ENCODE data around the gene RNF130. TPM values are rescaled to one million over a fixed set of nuclear protein-coding genes. Genes with fewer than 3 reads are reported as not detected.
"Not testable (repeated sequence)": the region's sequence is repeated elsewhere in the genome, so short reads cannot be mapped to it uniquely, and the experiment has no call there.

Gene RNF130
- total RNA-seq, 1 donor from 2014 or later = 118 TPM

- DNase-seq (ENCODE audit: low spot score) (no peak), ATAC-seq (no peak)
- intact Hi-C loops (cut with DNase I) = no loop called here
Observed at GRCh38 chr5:180040287-180041214, 31.0 kb downstream of the RNF130 start.

DNA sequence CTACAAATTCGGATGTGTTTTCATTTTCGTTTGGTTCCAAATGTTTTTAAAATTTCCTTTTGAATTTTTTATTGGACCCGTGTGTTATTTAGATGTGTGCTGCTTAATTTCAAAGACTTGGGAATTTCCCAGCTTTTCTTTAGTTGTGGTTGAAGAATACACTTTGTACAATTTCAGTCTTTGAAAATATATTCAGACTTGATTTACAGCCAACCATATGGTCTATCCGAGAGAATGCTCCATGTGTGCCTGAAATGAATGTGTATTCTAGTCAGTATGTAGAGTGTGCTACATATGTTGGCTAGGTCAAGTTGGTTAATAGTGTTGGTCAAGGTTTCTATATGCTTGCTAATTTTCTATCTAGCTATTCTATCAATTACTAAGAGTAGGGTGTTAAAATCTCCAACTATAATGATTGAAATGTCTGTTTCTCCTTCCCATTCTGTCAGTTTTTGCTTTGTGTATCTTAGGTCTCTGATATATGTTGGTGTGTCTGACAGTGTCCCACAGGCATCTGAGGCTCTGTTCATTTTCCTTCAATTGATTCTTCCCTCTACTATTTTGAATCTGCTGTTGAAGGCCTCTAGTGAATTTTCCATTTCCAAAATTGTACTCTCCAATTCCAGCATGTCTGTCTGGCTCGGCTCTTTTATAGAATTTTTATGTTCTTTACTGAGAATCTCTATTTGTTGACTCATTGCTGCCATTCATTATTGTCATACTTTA lies 36.2 kb downstream of the RNF130 start:
- ATAC-seq (no peak), DNase-seq (ENCODE audit: low spot score) (no peak)
- intact Hi-C loops (cut with DNase I) = no loop called here

DNA sequence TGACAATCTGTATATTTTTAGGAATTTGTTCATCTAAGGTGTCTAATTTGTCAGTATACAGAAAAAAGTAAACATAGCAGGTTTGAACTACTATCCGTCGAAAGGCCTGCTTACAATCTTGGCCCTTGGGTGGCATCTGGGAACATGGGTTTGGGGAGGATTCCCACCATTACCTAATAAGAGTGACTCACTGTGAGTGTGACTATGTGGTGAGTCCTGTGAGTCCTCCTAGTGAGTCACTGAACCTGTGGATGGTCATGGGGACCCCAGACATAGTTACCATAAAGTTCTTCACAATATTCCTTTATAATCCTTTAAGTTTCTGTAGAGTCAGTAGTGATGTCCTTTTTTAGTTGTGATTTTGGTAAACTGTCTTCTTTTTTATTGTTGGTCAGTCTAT lies 37.0 kb downstream of the RNF130 start:
- DNase-seq (ENCODE audit: low spot score) (no peak), ATAC-seq (no peak)
- intact Hi-C loops (cut with DNase I) = no loop called here

GRCh38 chr5:180027459-180028089 lies 44.0 kb downstream of the RNF130 start:
- intact Hi-C loops (cut with DNase I) = no loop called here
- no peak for ATAC-seq
- no peak for DNase-seq (ENCODE audit: low spot score)

GRCh38 chr5:180026734-180027458 lies 44.7 kb downstream of the RNF130 start:
- DNase-seq (ENCODE audit: low spot score) = no peak
- intact Hi-C loops (cut with DNase I) = no loop called here
- ATAC-seq = peak; percentile 42

- DNase-seq (ENCODE audit: low spot score) (no peak), ATAC-seq (peak; percentile 70)
- intact Hi-C loops (cut with DNase I) = no loop called here
Observed at GRCh38 chr5:180026320-180026719, 45.2 kb downstream of the RNF130 start.

- intact Hi-C loops (cut with DNase I) = no loop called here
- ATAC-seq (no peak), DNase-seq (ENCODE audit: low spot score) (no peak)
Observed at GRCh38 chr5:180021900-180022299, 49.7 kb downstream of the RNF130 start.

DNA sequence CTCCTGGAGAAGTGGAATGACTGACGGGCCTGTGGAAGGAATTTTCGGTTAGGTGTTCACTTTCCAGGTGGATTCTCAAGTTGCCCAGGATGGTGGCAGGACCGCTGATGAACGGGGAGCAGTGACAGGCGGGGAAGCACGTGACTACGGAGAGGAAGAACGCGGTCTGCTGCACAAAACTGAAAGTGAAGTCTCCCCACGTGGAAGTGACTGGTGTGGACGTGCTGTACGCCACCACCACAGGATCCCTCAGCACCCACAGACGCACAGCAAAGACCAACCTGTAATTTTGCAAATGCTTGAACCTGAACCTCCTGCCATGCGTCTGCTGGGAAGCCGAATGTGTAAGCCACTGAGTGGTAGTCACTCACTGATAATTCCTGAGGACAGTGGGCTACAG lies 51.4 kb downstream of the RNF130 start:
- intact Hi-C loops (cut with DNase I) = no loop called here
- DNase-seq (ENCODE audit: low spot score) = no peak
- ATAC-seq = no peak

- DNase-seq (ENCODE audit: low spot score) (no peak), ATAC-seq (no peak)
- intact Hi-C loops (cut with DNase I) = no loop called here
Observed at GRCh38 chr5:180018347-180019060, 53.1 kb downstream of the RNF130 start.

- DNase-seq (ENCODE audit: low spot score); intact Hi-C loops (cut with DNase I); ATAC-seq: not testable (repeated sequence)
Observed at GRCh38 chr5:180015523-180015922, 56.0 kb downstream of the RNF130 start.

- DNase-seq (ENCODE audit: low spot score) = no peak
- intact Hi-C loops (cut with DNase I) = no loop called here
- ATAC-seq = no peak
Observed at GRCh38 chr5:180013678-180014077, 57.9 kb downstream of the RNF130 start.

DNA sequence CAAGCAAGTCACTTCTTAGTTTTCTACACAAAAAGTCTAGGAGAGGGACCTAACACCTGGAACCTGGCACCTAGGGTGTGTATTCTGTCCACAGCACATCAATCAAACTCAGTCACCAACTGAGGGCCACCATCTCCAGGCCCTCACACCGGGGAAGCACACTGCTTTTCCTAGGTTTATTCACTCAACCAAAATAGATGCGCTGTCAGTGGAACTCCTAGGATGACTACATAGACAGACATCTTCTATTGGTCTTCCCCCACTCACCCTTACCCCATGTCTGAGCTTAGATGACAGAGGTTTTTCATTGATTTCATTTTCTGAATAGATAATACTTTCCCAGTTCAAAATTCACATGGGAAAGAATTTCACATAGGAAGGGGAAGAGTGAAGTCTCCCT lies 59.2 kb downstream of the RNF130 start:
- DNase-seq (ENCODE audit: low spot score) (no peak), ATAC-seq (no peak)
- intact Hi-C loops (cut with DNase I) = no loop called here

DNA sequence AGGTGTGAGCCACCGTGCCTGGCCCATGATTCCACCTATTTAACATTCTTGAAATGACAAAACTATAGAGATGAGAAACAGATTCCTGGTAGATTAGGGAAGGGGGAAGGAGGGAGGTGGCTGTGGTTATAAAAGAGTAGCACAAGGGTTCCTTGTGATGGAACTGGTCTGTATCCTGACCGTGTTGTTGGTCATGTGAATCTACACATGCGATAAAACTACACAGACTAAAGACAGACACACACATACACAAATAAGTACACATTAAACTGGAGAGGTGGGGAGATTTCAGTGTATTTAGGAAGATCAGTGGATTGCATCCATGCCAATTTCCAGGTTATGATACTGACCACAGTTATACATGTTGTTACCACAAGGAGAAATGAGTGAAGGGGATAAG lies 60.9 kb downstream of the RNF130 start:
- ATAC-seq (no peak), DNase-seq (ENCODE audit: low spot score) (no peak)
- intact Hi-C loops (cut with DNase I) = no loop called here

DNA sequence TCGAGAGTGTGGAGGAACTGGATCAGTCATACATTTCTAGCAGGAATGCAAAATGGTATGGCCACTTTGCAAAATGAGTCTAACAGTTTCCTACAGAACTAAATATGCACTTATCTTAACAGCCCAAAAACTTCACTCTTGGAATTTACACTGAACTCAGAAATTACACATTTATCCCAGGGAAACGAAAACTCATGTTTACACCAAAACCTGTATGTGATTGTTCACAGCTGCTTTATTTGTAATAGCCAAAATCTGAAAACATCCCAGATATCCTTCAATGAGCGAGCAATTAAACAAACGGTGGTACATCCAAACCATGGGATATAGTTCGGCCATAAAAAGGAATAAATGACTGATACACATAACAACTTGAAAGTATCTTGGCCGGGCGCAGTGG lies 62.0 kb downstream of the RNF130 start:
- no peak for DNase-seq (ENCODE audit: low spot score)
- ATAC-seq = no peak
- intact Hi-C loops (cut with DNase I) = no loop called here

GRCh38 chr5:180008433-180008832 lies 63.1 kb downstream of the RNF130 start:
- ATAC-seq (no peak), DNase-seq (ENCODE audit: low spot score) (no peak)
- intact Hi-C loops (cut with DNase I) = no loop called here

GRCh38 chr5:180007582-180007981 lies 64.0 kb downstream of the RNF130 start:
- intact Hi-C loops (cut with DNase I) = no loop called here
- DNase-seq (ENCODE audit: low spot score) = no peak
- peak; percentile 62 for ATAC-seq

- ATAC-seq (no peak), DNase-seq (ENCODE audit: low spot score) (no peak)
- intact Hi-C loops (cut with DNase I) = no loop called here
Observed at GRCh38 chr5:180006141-180006540, 65.4 kb downstream of the RNF130 start.

- no peak for ATAC-seq
- intact Hi-C loops (cut with DNase I) = no loop called here
- no peak for DNase-seq (ENCODE audit: low spot score)
Observed at GRCh38 chr5:180003127-180003526, 68.4 kb downstream of the RNF130 start.

GRCh38 chr5:180001742-180002141 lies 69.8 kb downstream of the RNF130 start:
- ATAC-seq (no peak), DNase-seq (ENCODE audit: low spot score) (no peak)
- intact Hi-C loops (cut with DNase I) = no loop called here

Data from sciatic nerve (tissue), 2 donors.